ENCODE measurements around the gene SCN2B.

The SCN2B gene

DNA sequence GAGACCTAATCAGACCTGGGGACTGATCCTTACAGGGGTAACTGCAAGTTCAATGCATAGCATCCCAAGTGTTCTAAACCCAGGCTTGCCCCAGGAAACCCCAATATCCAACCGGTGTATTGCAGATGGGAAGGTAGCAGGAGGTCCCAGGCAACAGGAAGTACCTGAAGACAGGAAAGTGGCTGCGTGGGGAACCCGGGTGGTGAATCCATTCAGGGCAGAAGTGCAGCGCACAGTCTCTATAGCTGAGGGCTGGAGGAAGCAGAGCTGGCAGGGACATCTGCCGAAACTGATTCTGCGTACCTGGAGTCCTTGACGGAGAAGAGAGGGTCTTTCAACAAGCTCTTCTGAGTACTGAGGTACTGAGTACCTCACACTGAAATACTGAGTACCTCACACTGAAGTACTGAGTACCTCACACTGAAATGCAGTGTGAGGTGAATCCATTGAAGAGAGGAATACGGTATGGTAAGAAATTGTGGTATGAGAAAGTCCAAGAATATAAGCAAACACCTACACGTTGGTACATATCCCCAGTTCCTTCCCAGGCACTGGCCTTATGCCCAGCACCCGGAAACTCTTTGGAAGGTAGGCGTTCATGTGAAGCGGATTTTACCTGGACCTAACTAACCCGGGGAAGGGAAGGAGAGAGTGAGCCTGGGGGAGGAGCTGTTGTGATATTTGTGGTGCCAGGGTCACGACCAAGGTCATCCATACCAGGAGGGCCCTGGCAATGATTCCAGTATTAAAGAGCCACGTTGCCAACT is 43.9 kb downstream of the SCN2B start:
- no peak for DNase-seq

DNA sequence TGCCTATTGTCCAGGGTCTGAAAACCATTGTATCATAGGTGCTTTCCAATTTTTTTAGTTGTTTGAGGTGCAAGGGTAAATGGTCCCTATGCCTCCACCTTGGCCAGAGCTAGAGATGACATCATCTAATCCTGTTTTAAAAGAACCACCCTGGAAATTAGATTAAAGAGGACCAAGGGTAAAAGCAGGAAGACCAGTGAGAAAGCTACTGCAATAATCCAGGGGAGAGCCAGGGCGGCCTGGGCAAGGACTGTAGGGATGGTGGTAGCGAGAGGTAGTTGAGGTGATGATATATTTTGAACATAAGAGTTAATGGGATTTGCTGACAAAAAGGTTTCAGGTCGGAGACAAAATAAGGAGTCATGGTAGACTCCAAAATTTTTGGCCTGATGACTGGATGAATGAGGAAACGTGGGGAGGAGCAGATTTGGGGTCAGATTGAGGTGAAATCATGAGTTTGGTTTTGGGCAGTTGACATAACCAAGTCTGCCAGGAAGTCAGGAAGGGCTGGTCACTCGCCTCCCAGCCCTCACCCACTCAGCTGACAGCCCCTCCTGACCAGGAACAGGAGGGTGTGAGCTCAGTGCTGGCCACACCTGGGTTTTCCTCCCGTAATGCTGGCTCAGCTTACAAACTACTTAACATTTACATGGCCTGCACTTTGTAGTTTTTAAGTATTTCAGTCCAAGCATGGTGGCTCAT is 46.8 kb downstream of the SCN2B start:
- DNase-seq: no peak

DNA sequence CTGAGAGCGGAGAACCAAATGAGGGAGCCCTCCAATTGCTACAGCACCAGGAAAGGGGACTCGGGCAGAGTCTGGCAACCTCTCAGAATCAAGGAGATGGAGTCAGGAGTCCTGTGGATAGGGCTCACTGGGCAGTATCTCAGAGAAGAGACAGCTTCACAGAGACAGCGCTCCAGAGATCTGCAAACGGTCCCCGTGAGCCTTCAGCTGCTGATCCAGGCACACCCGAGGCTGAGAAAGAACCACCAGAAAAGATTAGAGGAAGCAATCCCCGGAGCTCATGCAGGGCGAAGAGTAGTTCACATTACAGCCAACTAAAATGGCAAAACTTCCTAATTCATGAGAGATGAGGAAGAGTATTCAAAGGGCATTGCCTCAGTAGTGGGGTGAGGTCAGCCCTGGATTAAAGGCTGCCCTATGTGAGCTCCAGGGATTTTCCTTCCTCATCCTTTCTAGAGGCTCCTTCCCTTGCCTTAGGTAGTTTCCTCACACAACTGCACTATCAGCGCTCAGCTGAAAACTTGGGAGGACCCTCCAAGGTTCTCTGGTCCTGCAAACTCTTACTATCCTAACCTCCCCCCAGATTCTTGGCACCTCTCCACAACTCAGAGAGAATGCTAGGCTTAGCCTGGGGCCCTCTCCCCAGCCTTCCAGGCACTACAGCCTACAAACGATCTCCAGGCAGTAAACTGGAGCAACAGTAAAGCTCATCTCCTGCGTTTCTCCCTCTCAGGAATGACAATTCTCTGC is 47.5 kb downstream of the SCN2B start:
- DNase-seq: no peak

DNA sequence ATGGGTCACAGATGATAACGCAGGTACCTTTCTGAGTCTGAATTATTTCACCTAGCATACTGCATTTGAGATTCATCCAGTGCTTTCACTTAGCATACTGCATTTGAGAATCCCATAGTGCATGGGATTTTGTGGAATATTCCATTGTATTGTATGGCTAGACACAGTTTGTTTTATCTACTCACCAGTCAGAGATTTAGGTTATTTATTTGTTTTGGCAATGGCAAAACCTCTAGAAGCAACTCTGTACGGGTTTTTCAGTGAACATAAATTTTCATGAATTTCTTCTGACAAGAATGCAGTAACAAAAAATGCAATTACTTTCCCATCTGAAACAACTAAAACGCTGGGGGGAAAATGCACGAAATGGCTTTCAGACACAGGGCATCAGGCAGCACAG is 48.1 kb downstream of the SCN2B start:
- DNase-seq: no peak

DNA sequence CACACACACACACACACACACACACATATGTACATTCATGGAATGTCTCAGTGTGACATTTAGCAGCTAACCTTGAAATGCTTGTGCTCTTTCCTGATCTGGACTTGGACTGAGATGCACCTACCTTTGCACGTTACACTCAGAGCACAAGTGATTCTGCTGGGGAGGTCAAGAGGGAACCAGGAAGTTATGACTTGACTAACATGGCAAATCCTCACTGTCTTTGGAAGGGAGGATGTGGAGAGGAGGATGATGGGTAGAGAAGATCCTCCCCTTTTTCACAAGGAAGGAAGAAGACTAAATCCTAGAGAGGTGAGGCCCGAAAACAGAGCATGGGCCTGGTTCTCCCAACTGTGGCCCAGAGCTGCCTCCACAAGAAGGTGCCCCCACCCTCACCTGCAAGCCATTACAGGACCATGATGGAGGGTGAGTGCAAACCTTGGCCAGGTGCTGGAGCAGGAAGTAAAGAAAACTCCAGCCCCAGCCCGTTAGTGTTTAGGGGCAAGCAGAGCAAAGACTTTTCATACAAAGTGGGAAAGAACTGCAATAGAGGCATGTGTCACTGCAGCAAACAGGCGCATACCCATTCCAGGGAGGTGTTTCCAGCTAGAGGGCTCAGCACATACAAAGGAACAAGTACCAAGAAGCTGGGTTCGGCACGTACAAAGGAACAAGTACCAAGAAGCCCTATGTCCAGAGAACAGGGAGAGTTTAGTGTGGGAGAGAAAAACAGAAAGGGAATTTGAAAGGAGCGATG is 50.2 kb downstream of the SCN2B start:
- DNase-seq: peak; percentile 21

DNA sequence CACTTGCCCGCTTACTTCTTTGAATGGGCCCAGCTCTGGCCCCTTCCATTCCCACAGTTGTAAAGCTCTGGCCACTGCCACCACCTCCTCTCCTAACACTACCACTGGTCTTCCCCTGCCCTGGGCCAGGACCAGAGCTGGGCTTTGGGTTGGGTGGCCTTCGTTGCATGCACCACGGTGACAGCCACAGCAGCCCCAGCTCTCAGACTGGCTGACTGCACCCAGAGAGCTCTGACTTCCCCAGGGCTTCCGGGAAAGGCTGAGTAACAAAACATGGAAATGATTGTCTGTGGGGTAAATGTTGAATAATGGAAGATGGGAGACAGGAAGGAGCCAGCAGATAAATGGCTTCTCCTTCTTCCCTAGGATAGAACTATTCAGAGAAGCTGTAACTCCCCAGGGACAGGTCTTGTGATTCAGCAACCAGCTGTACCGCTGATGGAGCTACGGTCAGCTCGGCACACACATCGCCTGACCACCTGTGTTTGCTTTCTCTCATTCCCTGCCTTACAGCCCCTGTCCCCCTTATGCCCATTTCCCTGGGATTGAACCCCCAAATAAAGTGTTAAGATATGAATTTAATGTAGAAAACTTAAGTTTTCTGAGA is 51.4 kb downstream of the SCN2B start:
- DNase-seq: no peak

DNA sequence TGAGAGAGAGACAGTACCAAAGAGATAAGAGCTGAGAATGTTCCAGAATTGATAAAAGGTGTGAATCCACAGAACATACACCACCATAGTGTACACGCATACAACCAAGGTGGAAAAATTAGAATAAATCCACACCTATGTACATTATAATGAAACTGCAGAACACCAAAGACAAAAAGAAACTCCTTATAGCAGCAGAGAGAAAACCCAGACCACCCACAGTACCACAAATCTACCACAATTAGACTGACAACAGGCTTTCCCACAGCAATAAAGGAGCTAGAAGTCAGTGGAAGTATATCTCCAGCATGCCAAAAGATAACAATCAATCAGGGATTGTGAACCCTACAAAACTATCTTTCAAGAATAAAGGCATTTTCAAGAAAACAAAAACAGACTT is 55.6 kb downstream of the SCN2B start:
- no peak for DNase-seq

DNA sequence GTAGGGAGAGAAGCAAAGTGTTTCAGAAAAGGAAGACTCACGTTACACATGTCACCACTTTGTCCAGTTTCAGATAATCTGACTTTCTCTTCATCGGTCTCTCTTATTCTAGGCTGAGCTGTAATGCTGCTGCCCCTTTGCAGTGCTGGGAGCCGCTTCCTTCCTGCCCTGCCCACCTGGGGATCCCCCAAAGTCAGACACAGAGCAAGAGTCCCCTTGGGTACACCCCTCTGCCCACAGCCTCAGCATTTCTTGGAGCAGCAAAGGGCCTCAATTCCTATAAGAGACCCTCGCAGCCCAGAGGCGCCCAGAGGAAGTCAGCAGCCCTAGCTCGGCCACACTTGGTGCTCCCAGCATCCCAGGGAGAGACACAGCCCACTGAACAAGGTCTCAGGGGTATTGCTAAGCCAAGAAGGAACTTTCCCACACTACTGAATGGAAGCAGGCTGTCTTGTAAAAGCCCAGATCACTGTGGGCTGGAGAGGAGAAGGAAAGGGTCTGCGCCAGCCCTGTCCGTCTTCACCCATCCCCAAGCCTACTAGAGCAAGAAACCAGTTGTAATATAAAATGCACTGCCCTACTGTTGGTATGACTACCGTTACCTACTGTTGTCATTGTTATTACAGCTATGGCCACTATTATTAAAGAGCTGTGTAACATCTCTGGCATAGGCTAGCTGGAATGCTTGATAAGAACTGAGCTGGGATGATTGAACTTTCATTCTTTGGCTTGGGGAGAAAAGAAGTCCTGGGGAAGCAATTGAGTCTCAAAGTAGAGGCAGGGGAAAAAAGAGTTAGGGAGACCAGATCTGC is 58.4 kb downstream of the SCN2B start:
- DNase-seq: no peak

DNA sequence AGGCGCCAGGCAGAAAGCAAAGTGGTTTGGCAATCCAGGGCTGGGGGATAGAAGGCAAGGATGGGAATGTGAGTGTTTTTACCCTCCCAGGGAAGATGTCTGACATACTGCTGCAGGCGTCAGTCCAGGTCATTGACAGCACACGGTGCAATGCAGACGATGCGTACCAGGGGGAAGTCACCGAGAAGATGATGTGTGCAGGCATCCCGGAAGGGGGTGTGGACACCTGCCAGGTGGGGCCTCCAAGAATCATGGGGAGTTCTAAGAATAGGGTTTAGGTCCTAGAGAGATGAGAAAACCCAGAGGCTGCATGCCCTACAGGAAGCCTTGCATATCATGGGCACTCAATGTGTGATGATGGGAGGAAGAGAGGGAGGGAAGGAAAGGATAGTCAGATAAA is 61.4 kb downstream of the SCN2B start:
- DNase-seq: no peak

DNA sequence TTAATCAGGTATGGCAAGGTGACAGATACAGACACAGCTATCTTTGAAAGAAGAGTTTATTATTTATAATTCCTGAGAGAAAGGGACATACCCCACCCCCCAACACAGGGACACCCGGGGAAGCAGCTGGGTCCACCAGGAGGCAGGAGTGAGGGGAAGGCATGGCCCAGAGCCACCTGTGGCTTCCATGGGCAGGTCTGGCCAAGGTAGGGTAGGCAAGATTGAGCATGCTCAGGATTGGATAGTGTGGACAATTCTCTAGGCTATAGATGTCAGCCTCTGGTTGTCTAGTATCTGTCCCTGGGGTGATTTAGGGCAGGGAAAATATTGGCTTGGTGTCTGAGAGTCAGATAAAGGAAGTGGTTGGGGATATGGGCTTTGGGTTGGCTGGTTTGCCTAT is 62.2 kb downstream of the SCN2B start:
- no peak for DNase-seq

DNA sequence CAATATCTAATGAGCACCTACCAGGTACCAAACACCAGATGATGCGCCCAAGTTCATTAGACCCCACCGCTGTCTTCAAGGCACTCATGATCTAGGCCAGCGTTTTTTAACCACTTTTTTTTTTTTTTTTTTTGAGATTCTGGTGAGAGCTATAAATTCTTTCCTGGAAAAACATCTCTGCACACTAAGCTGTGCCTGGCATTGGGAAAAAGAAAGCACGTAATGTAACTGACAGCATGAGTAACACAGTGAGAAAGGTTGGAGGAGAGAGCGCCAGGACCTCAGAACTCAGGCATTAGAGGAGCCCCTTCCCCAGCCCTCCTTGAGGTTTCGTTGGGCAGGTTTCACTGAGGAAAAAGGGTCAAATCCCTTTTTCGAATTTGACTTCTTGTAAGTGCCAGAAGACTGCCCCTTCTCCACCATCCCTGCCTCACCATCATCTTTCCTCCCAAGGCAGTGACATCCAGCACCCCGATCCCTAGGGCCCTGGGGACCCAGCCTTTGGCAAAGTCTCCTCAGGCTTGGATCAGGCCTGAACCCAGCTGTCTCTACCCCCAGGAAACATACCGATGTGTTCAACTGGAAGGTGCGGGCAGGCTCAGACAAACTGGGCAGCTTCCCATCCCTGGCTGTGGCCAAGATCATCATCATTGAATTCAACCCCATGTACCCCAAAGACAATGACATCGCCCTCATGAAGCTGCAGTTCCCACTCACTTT is 63.6 kb downstream of the SCN2B start:
- no peak for DNase-seq
